ENCODE measurements around the gene MAL. TPM values are rescaled to one million over a fixed set of nuclear protein-coding genes. Genes with fewer than 3 reads are reported as not detected.

MAL gene
- total RNA-seq (2014; rRNA removed; shearing (Covaris generic); ENCODE audit: low replicate concordance): not detected in 2 replicates

DNA sequence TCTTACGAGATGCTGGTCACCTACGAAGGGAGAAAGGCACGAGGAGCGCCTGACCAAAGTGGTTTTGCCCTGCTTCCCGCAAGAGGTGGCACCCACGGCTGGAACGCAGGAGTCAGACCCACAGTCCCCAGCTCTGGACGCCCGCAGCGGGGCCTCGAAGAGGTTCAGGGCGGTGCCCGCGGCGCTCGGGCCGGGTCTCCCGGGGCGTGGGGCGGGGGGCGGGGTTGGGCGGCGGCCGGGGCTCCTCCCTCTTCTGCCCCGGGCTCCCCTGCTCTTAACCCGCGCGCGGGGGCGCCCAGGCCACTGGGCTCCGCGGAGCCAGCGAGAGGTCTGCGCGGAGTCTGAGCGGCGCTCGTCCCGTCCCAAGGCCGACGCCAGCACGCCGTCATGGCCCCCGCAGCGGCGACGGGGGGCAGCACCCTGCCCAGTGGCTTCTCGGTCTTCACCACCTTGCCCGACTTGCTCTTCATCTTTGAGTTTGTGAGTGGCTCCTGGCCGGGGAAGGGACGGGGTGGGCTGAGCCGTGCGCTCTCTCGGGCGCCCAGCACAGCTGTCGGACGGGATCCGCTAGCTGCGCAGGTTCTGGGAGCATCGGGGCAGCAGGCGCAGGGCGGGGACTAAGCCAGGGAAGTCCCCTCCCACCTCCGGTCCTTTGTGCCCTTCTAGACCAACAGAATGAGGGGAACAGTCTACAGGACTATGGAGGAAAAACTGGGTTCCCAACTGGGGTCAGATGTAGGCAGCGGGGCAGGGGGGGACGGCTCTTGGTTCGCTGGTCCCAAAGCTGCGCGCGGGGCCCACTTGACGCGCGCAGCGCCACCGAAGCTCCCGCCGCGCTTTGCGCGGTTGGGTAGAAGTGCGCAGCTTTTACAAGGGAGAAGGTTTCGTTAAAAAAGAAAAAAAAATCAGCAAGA lies at the start of gene MAL:
MAL (plus strand) TSS at position 303 of the 914 bp plus-strand sequence; CDS start at position 388, 85 bp downstream.
- H3K36me3 ChIP-seq: no peaks in the 10 kb centered on the region
- peak; percentile 23 for DNase-seq
- no peaks in the 10 kb centered on the region for H3K9me3 ChIP-seq
- H3K27me3 ChIP-seq: peaks cover 52% of the 10 kb centered on the region
- H3K4me3 ChIP-seq: peak within 1 kb of the TSS; percentile 15

DNA sequence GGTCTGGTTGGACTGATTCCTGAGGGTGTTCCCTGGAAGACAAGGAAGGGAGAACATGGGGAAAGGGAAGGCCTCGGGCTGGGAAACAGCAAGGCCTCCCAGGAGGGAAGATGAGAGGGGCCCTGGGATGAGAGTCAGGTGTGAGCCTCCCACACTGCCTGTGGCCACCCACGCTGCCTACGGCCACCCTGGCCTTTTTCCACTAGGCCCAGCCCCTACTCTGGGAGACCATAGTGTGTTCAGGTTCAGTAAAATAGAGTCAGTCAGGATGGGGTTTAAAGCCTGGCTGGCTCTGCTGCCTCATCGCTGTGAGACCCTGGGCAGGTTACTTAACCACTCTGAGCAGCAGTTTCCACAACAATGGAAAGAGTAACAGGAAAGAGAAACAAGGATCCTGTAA lies 47.7 kb upstream of the MAL start:
- peaks cover 13% of the 10 kb centered on the region for H3K27me3 ChIP-seq

DNA sequence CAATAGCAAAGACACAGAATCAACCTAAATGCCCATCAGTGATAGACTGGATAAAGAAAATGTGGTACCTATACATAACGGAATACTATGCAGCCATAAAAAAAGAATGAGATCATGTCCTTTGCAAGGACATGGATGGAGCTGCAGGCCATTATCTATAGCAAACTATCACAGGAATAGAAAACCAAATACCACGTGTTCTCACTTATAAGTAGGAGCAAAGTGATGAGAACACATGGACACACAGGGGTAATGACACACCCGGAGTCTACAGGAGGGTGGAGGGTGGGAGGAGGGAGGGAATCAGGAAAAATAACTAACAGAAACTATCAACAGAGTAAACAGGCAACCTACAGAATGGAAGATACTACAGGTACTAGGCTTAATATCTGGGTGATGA lies 46.6 kb upstream of the MAL start:
- no peaks in the 10 kb centered on the region for H3K9me3 ChIP-seq
- DNase-seq: no peak
- H3K4me3 ChIP-seq: no peak overlapping the region
- H3K36me3 ChIP-seq: no peaks in the 10 kb centered on the region
- H3K27me3 ChIP-seq: peaks cover 13% of the 10 kb centered on the region

More for the DNA sequence above, 47.7 kb upstream of the MAL start:
- Histone ChIP-seq H3K36me3 (no peaks in the 10 kb centered on the region), H3K4me3 (no peak overlapping the region), H3K9me3 (no peaks in the 10 kb centered on the region)
- DNase-seq: no peak

DNA sequence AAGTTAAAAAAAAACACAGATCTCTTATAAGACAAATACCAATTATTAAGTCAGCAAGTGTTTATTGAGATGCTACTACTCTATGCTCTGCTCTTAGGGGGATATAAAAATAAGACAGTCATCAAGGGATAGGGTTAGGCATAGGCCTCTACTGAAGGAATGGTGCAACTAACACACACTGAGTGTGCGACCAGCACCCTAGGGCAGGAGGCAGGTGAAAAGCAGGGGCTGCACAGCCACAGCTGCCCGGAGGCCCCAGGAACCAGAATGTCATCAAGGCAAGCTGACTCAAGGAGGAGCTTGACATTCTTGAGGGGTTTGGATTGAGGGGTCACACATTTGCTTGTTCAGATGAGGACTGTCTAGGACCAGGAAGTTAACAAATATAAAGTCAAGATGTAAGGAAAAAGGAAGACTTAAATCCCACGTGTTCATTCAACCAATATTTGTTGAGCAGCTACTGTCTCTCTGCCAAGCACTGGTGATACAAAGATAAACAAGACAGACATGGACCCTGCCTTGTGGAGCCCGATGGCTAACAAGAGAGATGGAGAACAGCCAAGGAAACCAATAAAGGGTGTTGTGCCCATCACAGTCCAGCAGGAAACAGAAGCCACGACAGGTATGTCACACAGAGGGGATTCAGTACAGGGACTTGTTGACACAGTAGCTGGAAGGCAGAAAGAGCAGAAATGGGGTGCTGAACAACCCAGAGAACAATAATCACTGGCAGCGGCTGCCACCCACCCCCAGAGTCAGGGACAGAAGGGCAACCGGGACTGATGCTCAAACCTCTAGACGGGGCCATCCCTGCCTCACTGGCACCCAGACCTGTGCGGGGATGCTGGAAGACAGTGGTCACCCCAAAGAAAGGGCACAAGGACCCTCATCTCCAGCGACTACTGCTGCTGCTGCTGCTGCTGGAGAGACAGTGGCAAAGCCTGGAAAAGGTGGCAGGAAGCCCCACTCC lies 45.8 kb upstream of the MAL start:
- H3K4me3 ChIP-seq: no peak overlapping the region
- no peaks in the 10 kb centered on the region for H3K36me3 ChIP-seq
- peaks cover 11% of the 10 kb centered on the region for H3K27me3 ChIP-seq
- H3K9me3 ChIP-seq: no peaks in the 10 kb centered on the region
- no peak for DNase-seq

DNA sequence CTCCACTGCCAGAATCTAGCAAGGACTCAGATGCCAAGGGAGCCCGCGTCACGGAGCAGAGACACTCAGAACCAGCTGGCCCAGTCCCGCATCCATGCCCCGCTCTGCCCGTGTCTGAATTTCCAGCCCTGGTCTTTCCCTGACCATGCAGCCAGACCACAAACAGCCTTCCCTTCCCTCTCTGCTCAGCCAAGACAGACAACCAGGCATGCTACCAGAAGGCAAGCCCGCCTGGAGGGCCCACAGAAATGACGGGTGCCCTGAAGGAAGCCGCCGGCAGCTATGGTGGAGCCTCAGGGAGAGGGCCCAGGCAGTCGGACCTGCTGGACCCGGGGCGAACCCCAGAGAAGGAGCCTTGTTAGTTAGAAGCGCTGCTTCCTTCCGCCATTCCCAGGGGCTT lies 45.1 kb upstream of the MAL start:
- H3K36me3 ChIP-seq: no peaks in the 10 kb centered on the region
- DNase-seq: no peak
- H3K9me3 ChIP-seq: no peaks in the 10 kb centered on the region
- peaks cover 7% of the 10 kb centered on the region for H3K27me3 ChIP-seq
- no peak overlapping the region for H3K4me3 ChIP-seq

DNA sequence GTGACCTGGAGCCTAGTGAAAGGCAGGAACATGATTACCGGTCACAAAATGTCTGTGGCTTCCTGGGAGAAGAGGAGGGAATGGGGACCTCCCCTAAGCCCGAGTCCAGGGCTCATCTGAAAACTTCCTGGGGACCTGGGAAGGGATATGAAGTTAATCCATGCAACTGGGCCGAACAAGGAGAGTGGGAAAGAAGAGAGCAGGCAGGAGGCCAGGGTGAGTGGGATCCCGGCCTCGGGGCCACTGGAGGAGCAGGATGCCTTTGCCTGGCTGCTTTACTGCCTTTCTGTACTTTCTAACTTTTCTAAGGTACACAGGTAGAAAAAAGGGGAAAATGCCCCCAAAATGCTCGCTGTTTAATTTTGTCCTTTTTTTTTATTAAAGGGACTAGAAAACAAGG lies 43.4 kb upstream of the MAL start:
- Histone ChIP-seq H3K4me3 (no peak overlapping the region), H3K27me3 (0 out of 2 replicates have a peak, but pooled peaks cover 2% of the 10 kb centered on the region), H3K9me3 (no peaks in the 10 kb centered on the region), H3K36me3 (no peaks in the 10 kb centered on the region)
- DNase-seq: no peak

DNA sequence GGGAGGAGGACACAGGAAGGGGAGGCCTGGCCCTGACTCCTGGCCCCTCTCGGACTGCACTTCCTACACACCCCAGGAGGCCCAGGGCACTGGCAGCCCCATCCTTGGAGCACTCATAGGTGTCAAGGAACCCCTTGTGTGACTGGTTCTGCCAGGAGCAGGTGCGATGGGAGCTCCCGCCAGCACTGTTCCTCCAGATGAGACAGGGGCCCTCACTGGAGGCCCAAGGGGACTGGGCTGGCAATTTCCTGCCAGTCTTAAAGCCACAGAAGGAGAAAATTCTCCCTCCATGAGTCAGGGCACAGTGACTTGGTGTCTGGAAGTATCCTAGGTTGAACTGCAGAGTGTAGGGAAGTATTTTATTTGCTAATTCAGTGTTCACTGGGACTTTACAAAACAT lies 42.8 kb upstream of the MAL start:
- Histone ChIP-seq H3K9me3 (no peaks in the 10 kb centered on the region), H3K27me3 (peaks cover 2% of the 10 kb centered on the region; the same call in 1 of the 2 replicates), H3K36me3 (no peaks in the 10 kb centered on the region), H3K4me3 (no peak overlapping the region)
- DNase-seq: no peak

DNA sequence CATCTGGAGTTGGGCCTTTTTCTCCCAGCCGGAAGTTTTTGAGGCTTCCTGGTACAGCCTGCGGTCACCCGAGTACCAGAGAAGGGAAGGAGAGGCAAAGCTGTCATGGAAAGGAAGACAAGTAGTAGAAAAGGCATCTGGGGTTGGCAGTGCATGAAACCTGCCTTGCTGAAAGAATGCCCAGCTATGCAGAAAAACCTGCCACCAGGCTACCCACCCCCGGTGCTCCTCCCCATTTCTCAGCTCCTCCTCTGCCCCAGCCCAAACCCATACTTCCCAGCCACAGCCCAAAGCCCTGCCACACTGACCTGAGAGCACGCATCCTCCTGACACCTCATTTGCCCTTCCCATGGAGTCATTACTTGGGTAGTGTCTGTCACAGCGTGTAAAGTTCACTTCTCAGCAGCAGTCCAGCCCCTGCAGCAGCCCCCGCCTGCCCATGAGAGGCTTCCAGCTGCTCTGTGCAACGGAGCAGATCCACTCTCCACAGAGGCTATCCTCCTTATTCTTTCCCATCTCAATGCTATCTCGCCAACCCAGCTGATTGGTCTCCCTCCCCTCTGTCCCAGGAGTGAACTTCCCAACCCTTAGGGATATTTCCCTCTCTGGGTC lies 40.4 kb upstream of the MAL start:
- no peak overlapping the region for H3K4me3 ChIP-seq
- H3K27me3 ChIP-seq: peaks cover 4% of the 10 kb centered on the region; the same call in 1 of the 2 replicates
- no peaks in the 10 kb centered on the region for H3K9me3 ChIP-seq
- H3K36me3 ChIP-seq: no peaks in the 10 kb centered on the region
- peak; percentile 2 for DNase-seq

DNA sequence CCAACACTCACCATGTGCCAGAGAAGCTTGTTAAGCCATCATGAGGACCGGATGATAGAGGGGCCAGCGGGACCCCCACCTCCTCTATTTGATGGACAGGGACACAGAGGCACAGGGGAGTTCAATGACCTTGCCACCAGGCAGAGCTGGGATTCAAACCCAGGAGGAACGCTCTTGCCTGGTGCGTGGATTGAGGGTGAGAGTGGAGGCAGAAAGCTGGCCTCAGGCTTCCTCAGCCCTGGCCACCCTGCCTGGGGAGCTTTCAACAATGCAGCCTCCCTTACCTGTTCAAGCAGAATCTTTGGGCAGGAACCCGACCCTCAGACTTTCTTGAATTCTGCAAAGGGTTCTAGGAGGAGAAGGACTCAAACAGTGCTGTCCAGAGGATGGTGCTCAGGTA lies 39.9 kb upstream of the MAL start:
- H3K36me3 ChIP-seq: no peaks in the 10 kb centered on the region
- H3K27me3 ChIP-seq: peaks cover 5% of the 10 kb centered on the region; the same call in 1 of the 2 replicates
- no peak overlapping the region for H3K4me3 ChIP-seq
- no peaks in the 10 kb centered on the region for H3K9me3 ChIP-seq
- DNase-seq: no peak

DNA sequence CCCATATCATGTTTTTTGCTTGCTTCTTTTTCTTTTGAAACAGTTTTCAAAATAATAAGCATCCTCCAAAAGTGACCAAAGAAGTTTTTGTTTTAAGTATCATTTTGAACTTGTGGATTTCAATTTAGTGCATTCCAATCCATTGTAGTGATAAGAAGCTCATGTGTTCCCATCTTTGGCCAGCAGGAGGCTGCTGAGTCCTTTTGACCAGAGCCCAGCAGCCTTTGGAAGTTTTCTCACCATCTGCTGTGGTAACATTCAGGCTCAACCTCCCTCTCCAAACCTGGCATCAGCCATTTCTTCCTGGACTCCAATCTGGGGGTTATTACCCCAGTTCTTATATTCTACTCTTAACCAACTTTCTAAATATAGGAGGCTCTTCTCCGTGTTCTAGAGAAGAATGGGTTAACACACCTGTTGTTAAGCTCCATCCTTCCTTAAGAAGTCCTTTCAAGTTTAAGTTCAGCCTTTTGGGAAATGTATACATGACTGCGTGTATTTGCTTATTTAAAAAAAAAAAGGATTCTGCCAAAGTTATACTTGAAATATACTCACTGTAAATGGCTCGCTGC lies 39.0 kb upstream of the MAL start:
- Histone ChIP-seq H3K27me3 (peaks cover 5% of the 10 kb centered on the region; the same call in 1 of the 2 replicates), H3K36me3 (no peaks in the 10 kb centered on the region), H3K4me3 (no peak overlapping the region), H3K9me3 (no peaks in the 10 kb centered on the region)
- DNase-seq: peak; percentile 31

DNA sequence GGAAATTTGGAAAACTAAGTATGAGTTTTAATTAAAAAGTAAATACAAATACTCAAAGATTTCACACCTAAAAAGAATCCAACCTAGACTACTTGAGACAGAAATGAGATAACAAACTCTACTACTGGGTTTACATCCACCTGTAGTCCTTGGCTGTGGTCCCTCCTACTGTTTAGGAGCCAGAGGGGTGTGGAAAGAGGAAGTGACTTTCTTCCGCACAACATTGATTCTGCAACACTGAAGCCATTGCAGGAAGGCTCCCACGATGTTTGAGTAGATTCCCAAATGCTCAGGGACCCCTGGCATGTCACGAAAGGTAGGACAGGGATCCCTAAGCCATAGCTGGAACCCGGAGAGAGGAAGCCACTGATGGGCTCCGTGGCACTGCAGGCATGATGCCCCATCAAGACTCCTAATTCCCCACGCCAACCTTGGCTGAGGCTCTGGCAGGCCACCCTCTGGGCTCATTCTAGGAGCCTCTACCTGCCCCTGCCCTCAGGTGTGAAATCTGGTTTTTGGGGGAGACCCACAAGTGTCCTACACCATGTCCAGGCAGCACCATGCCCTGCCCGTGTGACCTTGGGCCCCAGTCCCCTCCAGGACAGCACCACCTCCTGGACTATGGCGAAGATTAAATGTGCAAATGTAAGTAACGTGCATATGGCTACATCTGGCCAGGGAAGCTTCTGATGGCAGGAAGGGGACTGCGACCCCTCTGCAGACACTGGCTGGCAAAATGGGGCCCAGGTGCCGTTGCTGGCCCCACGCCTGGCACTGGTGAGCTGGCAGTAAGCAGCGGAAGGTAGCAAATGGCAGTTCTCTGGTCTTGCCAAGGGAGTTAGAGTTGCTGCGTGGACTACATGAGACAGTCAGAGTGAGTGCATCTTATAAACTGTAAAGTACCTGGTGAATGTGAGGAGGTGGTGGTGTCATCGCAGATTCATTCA lies 38.2 kb upstream of the MAL start:
- no peaks in the 10 kb centered on the region for H3K9me3 ChIP-seq
- no peak for DNase-seq
- peaks cover 5% of the 10 kb centered on the region; the same call in 1 of the 2 replicates for H3K27me3 ChIP-seq
- no peaks in the 10 kb centered on the region for H3K36me3 ChIP-seq
- no peak overlapping the region for H3K4me3 ChIP-seq

DNA sequence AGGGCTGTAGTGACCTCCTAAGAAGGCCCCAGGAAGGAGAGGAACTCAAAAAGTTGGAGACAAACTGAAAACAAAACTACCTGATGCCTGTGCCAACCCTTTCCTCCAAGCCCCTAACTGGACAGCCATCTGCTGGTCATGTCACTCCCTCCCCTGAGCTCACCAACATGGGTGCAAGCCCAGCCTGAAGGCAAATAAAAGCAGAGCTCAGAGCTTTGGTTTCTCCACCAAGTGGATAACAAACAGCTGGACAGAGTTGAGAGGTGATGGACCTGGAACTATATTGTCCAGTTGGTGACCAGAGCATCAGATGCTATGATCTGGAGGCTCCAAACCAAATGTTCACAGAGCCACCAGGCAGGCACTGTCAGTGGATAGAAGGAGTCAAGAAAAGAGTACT lies 34.6 kb upstream of the MAL start:
- Histone ChIP-seq H3K9me3 (no peaks in the 10 kb centered on the region), H3K36me3 (no peaks in the 10 kb centered on the region), H3K27me3 (peaks cover 5% of the 10 kb centered on the region; the same call in 1 of the 2 replicates)

DNA sequence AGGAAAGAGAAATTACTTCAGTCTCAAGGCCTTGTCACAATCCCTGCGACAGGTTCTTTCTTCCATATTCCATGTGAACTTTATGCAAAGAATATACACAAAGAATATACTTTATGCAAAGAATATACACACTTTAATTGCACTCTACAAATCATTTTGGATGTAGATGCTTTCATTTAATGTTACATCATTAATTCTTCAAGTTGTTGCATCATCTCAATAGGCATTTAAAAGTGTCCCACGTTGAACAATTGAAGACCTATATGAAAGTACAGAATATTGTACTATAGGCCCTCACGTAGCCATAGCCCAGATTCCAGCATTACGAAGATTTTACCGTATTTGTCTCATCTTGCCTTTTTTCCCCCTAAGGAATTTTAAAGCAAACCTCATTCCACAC lies 33.1 kb upstream of the MAL start:
- peaks cover 3% of the 10 kb centered on the region; the same call in 1 of the 2 replicates for H3K27me3 ChIP-seq
- H3K9me3 ChIP-seq: no peaks in the 10 kb centered on the region
- no peak overlapping the region for H3K4me3 ChIP-seq
- no peak for DNase-seq
- H3K36me3 ChIP-seq: no peaks in the 10 kb centered on the region

More for the DNA sequence above, 34.6 kb upstream of the MAL start:
- DNase-seq: no peak
- H3K4me3 ChIP-seq: no peak overlapping the region

DNA sequence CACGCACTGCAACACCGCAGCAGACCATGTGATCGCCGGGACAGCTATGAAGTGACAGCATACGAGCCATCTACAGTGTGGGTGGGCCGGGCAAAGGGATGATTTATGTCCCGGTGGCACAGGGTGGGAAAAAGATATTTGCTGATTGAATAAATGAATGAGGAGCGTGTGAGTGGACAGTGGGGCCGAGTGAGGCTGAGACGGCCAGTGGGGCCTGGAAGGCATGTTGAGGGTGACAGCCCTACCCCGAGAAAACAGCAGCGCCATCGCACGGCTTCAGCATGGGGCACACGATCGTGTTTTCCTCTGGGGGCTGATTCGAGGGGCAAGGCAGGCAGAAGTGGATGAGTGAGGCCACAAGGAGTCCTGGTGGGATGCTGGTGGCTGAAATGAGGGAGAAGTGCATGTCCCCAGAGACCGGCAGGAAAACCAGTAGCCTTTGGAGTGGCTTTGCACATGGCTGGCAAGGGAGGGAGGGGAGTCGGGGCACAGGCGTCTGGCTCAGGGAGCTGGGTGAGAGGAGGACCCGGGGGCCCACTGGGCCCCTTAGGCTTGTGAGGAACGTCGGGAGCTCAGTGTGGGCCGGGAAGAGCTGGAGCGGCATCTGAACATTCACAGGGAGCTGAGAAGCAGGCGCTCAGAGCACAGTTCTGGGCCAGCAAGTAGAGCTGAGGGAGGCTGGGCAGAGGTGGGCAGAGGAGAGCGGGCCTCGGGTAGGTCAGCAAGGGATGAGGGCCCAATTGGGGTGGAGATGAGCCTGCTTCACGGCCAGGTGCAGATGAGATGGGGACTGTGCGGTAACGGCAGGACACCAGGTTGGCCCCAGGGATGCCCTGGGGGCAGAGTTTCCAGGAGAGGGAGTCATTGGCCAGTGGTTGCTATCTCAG lies 32.1 kb upstream of the MAL start:
- Histone ChIP-seq H3K4me3 (no peak overlapping the region), H3K36me3 (no peaks in the 10 kb centered on the region), H3K27me3 (peaks cover 3% of the 10 kb centered on the region; the same call in 1 of the 2 replicates), H3K9me3 (no peaks in the 10 kb centered on the region)
- no peak for DNase-seq
